Skeletal muscle cell (primary cell): ENCODE data around the gene PLSCR4.
A peak's percentile ranks its signal among the peaks of the same experiment; 100 is the strongest.

Source experiments
- DNase-seq: peaks from one replicate; pipeline ENCODE4 v3.0.0-alpha.2; 2010; ENCODE audit warnings: low read depth
- H3K4me3 ChIP-seq: 2 replicates; pipeline ENCODE4 v1.5.1; 2011; ENCODE audit warnings: low read depth, mild to moderate bottlenecking, control low read depth, low read length, moderate library complexity

The PLSCR4 gene

GRCh38 chr3:146200461-146201220 is 50.3 kb downstream of the PLSCR4 start:
- H3K4me3 ChIP-seq: no peak overlapping the region
- DNase-seq: no peak

GRCh38 chr3:146199762-146200161 is 51.1 kb downstream of the PLSCR4 start:
- H3K4me3 ChIP-seq: no peak overlapping the region
- DNase-seq: no peak

GRCh38 chr3:146196789-146197188 is 54.1 kb downstream of the PLSCR4 start:
- H3K4me3 ChIP-seq: no peak overlapping the region
- DNase-seq: no peak

- H3K4me3 ChIP-seq: no peak overlapping the region
- DNase-seq: no peak
Observed at GRCh38 chr3:146195605-146196004, 55.3 kb downstream of the PLSCR4 start.

- no peak overlapping the region for H3K4me3 ChIP-seq
- no peak for DNase-seq
Observed at GRCh38 chr3:146195030-146195429, 55.9 kb downstream of the PLSCR4 start.

- no peak overlapping the region for H3K4me3 ChIP-seq
Observed at GRCh38 chr3:146191051-146191450, 59.9 kb downstream of the PLSCR4 start.

GRCh38 chr3:146189519-146190173 is 61.3 kb downstream of the PLSCR4 start:
- no peak overlapping the region for H3K4me3 ChIP-seq
- DNase-seq: no peak

More at GRCh38 chr3:146191051-146191450, 59.9 kb downstream of the PLSCR4 start:
- no peak for DNase-seq

- DNase-seq: no peak
Observed at GRCh38 chr3:146187334-146187950, 63.5 kb downstream of the PLSCR4 start.

GRCh38 chr3:146184241-146185015 is 66.5 kb downstream of the PLSCR4 start:
- DNase-seq: no peak
- H3K4me3 ChIP-seq: no peak overlapping the region

More at GRCh38 chr3:146187334-146187950, 63.5 kb downstream of the PLSCR4 start:
- H3K4me3 ChIP-seq: no peak overlapping the region

GRCh38 chr3:146181216-146181615 is 69.7 kb downstream of the PLSCR4 start:
- H3K4me3 ChIP-seq: no peak overlapping the region
- no peak for DNase-seq

GRCh38 chr3:146180376-146180775 is 70.5 kb downstream of the PLSCR4 start:
- H3K4me3 ChIP-seq: no peak overlapping the region
- DNase-seq: no peak

GRCh38 chr3:146178006-146178689 is 72.8 kb downstream of the PLSCR4 start:
- DNase-seq: no peak
- H3K4me3 ChIP-seq: no peak overlapping the region

GRCh38 chr3:146177519-146177918 is 73.4 kb downstream of the PLSCR4 start:
- DNase-seq: no peak
- no peak overlapping the region for H3K4me3 ChIP-seq

- H3K4me3 ChIP-seq: no peak overlapping the region
Observed at GRCh38 chr3:146177072-146177471, 73.8 kb downstream of the PLSCR4 start.

GRCh38 chr3:146172586-146172985 is 78.3 kb downstream of the PLSCR4 start:
- no peak for DNase-seq
- H3K4me3 ChIP-seq: no peak overlapping the region

More at GRCh38 chr3:146177072-146177471, 73.8 kb downstream of the PLSCR4 start:
- DNase-seq: no peak

- no peak overlapping the region for H3K4me3 ChIP-seq
- DNase-seq: no peak
Observed at GRCh38 chr3:146170591-146170990, 80.3 kb downstream of the PLSCR4 start.

- DNase-seq: no peak
Observed at GRCh38 chr3:146169891-146170290, 81.0 kb downstream of the PLSCR4 start.

GRCh38 chr3:146166826-146167225 is 84.1 kb downstream of the PLSCR4 start:
- H3K4me3 ChIP-seq: no peak overlapping the region
- no peak for DNase-seq

More at GRCh38 chr3:146169891-146170290, 81.0 kb downstream of the PLSCR4 start:
- H3K4me3 ChIP-seq: no peak overlapping the region

GRCh38 chr3:146166415-146166821 is 84.5 kb downstream of the PLSCR4 start:
- H3K4me3 ChIP-seq: no peak overlapping the region
- peak; percentile 88 for DNase-seq
